SK-N-SH treated with all-trans-retinoic acid at 6 μM for 48 hours (cell line): ENCODE results near the gene CACNA1C.

Source experiments
- ARNTL ChIP-seq: fragments of 450-650 bp; formaldehyde crosslinking; IDR thresholded peaks from 2 replicates; pipeline ENCODE4 v1.5.0; 2020; ENCODE audit warnings: low read depth, mild to moderate bottlenecking, moderate library complexity, borderline replicate concordance
- BACH2 ChIP-seq: fragments of 250-450 bp; sonication (Bioruptor Pico); IDR thresholded peaks from 2 replicates; pipeline ENCODE4 v1.9.0; 2021; ENCODE audit warnings: mild to moderate bottlenecking, borderline replicate concordance
- GLIS3 ChIP-seq: fragments of 250-450 bp; sonication (Bioruptor Pico); IDR thresholded peaks from 2 replicates; pipeline ENCODE4 v1.5.0; 2020; ENCODE audit warnings: mild to moderate bottlenecking, moderate library complexity
- OSR1 ChIP-seq: fragments of 250-450 bp; sonication (Bioruptor Pico); IDR thresholded peaks from 2 replicates; pipeline ENCODE4 v1.8.0; 2022; ENCODE audit warnings: moderate library complexity, mild to moderate bottlenecking, inconsistent platforms
- PATZ1 ChIP-seq: fragments of 250-450 bp; sonication (Bioruptor Pico); IDR thresholded peaks from 2 replicates; pipeline ENCODE4 v1.8.0; 2020; ENCODE audit warnings: mild to moderate bottlenecking, moderate library complexity, borderline replicate concordance
- POU6F1 ChIP-seq: fragments of 250-450 bp; sonication (Bioruptor Pico); IDR thresholded peaks from 2 replicates; pipeline ENCODE4 v1.8.0; 2021; ENCODE audit warnings: low read depth, mild to moderate bottlenecking, moderate library complexity, borderline replicate concordance
- PPARA ChIP-seq: fragments of 250-450 bp; sonication (Bioruptor Pico); IDR thresholded peaks from 2 replicates; pipeline ENCODE4 v1.5.0; 2020; ENCODE audit warnings: mild to moderate bottlenecking, borderline replicate concordance
- RARB ChIP-seq: fragments of 250-450 bp; sonication (Bioruptor Pico); IDR thresholded peaks from 2 replicates; pipeline ENCODE4 v1.8.0; 2021; ENCODE audit warnings: mild to moderate bottlenecking, moderate library complexity
- TSHZ2 ChIP-seq: fragments of 250-450 bp; sonication (Bioruptor Pico); IDR thresholded peaks from 2 replicates; pipeline ENCODE4 v1.5.0; 2020; ENCODE audit warnings: mild to moderate bottlenecking, moderate library complexity
- ZFP3 ChIP-seq: fragments of 250-450 bp; sonication (Bioruptor Pico); IDR thresholded peaks from 2 replicates; pipeline ENCODE4 v1.5.0; 2020; ENCODE audit warnings: mild to moderate bottlenecking, moderate library complexity
- ZFP30 ChIP-seq: fragments of 450-650 bp; formaldehyde crosslinking; IDR thresholded peaks from 2 replicates; pipeline ENCODE4 v1.5.0; 2022; ENCODE audit warnings: mild to moderate bottlenecking, moderate library complexity
- ZNF8 ChIP-seq: fragments of 450-650 bp; formaldehyde crosslinking; IDR thresholded peaks from 2 replicates; pipeline ENCODE4 v1.5.0; 2020; ENCODE audit warnings: mild to moderate bottlenecking, moderate library complexity

GRCh38 chr12:2083008-2083407 is 30.2 kb downstream of the CACNA1C start:
- TF ChIP-seq RARB (CRISPR knock-in tag): no peak
- TF ChIP-seq ARNTL (CRISPR knock-in tag): no peak
- TF ChIP-seq ZFP3: no peak
- no peak for TF ChIP-seq GLIS3 (CRISPR knock-in tag)
- TF ChIP-seq TSHZ2: no peak
- TF ChIP-seq PATZ1 (CRISPR knock-in tag): no peak
- no peak for TF ChIP-seq BACH2
- TF ChIP-seq PPARA (CRISPR knock-in tag): no peak
- TF ChIP-seq ZFP30 (CRISPR knock-in tag): no peak
- no peak for TF ChIP-seq OSR1 (CRISPR knock-in tag)
- no peak for TF ChIP-seq ZNF8
- TF ChIP-seq POU6F1: no peak
